ENCODE measurements around the gene EP300.

DNA sequence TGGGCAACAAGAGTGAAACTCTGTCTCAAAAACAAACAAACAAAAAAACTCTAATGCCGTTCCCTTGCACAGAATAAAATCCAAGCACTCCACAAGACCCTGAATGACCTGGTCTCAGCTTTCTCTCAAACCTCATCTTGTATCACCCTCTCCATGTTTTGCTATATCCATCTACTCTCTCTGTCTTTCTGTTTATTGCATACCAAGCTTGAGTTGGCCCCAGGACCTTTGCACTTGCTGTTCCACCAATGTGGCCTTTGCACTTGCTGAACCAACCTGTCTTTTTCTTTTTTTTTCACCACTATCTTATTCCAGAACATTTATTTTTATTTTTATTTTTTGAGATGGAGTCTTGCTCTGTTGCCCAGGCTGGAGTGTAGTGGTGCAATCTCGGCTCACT, 110.7 kb downstream of the EP300 start:
- TF ChIP-seq, protein P1, sequence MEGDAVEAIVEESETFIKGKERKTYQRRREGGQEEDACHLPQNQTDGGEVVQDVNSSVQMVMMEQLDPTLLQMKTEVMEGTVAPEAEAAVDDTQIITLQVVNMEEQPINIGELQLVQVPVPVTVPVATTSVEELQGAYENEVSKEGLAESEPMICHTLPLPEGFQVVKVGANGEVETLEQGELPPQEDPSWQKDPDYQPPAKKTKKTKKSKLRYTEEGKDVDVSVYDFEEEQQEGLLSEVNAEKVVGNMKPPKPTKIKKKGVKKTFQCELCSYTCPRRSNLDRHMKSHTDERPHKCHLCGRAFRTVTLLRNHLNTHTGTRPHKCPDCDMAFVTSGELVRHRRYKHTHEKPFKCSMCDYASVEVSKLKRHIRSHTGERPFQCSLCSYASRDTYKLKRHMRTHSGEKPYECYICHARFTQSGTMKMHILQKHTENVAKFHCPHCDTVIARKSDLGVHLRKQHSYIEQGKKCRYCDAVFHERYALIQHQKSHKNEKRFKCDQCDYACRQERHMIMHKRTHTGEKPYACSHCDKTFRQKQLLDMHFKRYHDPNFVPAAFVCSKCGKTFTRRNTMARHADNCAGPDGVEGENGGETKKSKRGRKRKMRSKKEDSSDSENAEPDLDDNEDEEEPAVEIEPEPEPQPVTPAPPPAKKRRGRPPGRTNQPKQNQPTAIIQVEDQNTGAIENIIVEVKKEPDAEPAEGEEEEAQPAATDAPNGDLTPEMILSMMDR (IDR thresholded peaks at IDR 0.05) = no peak
- TF ChIP-seq POLR2A (IDR thresholded peaks at IDR 0.05) (no peak), POLR2AphosphoS5 (IDR thresholded peaks at IDR 0.05) (no peak)

Measured in prostate gland (tissue), 2 donors.